Measurements from ENCODE around the gene TBX21.

TBX21 gene

GRCh38 chr17:47697906-47698711 is 34.9 kb upstream of the TBX21 start:
- DNase-seq (ENCODE audit: low read depth) = no peak

- no peak for DNase-seq (ENCODE audit: low read depth)
Observed at GRCh38 chr17:47698749-47699535, 34.1 kb upstream of the TBX21 start.

GRCh38 chr17:47699536-47699840 is 33.5 kb upstream of the TBX21 start:
- no peak for DNase-seq (ENCODE audit: low read depth)

GRCh38 chr17:47700471-47701449 is 32.3 kb upstream of the TBX21 start:
- no peak for DNase-seq (ENCODE audit: low read depth)

GRCh38 chr17:47701608-47702007 is 31.4 kb upstream of the TBX21 start:
- no peak for DNase-seq (ENCODE audit: low read depth)

- no peak for DNase-seq (ENCODE audit: low read depth)
Observed at GRCh38 chr17:47702391-47702995, 30.5 kb upstream of the TBX21 start.

GRCh38 chr17:47703191-47703591 is 29.8 kb upstream of the TBX21 start:
- DNase-seq (ENCODE audit: low read depth) = no peak

GRCh38 chr17:47703671-47704070 is 29.4 kb upstream of the TBX21 start:
- no peak for DNase-seq (ENCODE audit: low read depth)

- DNase-seq (ENCODE audit: low read depth) = no peak
Observed at GRCh38 chr17:47704116-47704515, 28.9 kb upstream of the TBX21 start.

GRCh38 chr17:47704736-47705135 is 28.3 kb upstream of the TBX21 start:
- no peak for DNase-seq (ENCODE audit: low read depth)

GRCh38 chr17:47705536-47706530 is 27.2 kb upstream of the TBX21 start:
- no peak for DNase-seq (ENCODE audit: low read depth)

GRCh38 chr17:47707056-47707804 is 25.8 kb upstream of the TBX21 start:
- no peak for DNase-seq (ENCODE audit: low read depth)

GRCh38 chr17:47707884-47708283 is 25.2 kb upstream of the TBX21 start:
- DNase-seq (ENCODE audit: low read depth) = no peak

GRCh38 chr17:47708312-47708863 is 24.6 kb upstream of the TBX21 start:
- DNase-seq (ENCODE audit: low read depth) = no peak

GRCh38 chr17:47708864-47709541 is 24.0 kb upstream of the TBX21 start:
- DNase-seq (ENCODE audit: low read depth) = no peak

GRCh38 chr17:47709594-47709993 is 23.4 kb upstream of the TBX21 start:
- DNase-seq (ENCODE audit: low read depth) = no peak

GRCh38 chr17:47711366-47712099 is 21.5 kb upstream of the TBX21 start:
- DNase-seq (ENCODE audit: low read depth) = no peak

- no peak for DNase-seq (ENCODE audit: low read depth)
Observed at GRCh38 chr17:47712330-47713023, 20.6 kb upstream of the TBX21 start.
